Measurements from ENCODE around the gene KCTD16. TPM values are rescaled to one million over a fixed set of nuclear protein-coding genes. Genes with fewer than 3 reads are reported as not detected.

Gene KCTD16
- total RNA-seq, 1 experiment from 2014 or later, result 0.64 TPM

DNA sequence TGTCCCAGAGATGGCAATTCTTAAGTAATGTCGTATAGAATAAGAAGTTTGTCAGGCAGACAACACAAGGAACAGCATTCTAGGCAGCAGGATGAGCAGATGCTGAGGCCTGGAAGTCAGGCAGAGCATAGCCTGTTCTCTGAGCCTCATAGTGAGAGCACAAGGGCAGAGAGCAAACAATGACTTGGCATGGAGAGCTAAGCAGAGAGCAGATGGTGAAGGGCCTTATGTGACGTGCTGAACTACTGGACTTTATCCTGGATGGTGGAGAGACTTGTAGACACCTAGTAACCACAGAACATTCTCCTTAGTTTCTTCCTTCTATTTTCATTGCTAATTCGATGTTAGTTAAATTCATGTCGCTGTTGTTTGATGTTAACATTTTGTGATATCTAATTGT lies 60.1 kb downstream of the KCTD16 start (continued):
- TF ChIP-seq SRF (IDR thresholded peaks at IDR 0.05; ENCODE audit: low read depth) (no peak), CBX3 (IDR thresholded peaks at IDR 0.05; ENCODE audit: low read depth) (no peak), SP1 (IDR thresholded peaks at IDR 0.05; ENCODE audit: low read depth) (no peak), POLR2AphosphoS5 (IDR thresholded peaks at IDR 0.05; ENCODE audit: low read depth, low read length) (no peak)

DNA sequence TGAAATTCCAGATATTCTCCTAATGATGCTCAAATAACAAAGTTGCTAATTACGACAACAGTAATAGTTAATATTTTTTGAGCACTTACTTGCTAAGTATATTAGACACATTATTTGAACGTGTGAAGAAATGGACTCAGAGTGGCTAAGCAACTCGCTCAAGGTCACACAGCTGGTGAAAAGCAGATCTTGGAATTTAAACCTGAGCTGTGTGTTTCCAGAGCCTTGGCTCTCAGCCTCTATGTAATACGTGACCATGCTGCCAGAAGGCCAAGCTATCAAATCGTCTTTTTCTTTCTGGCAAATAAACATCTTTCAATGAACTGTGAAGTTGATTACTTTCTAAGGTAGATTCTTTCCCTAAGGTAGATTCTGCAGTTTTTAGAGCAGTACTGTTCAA lies 61.6 kb downstream of the KCTD16 start:
- ATAC-seq (no peak), DNase-seq (ENCODE audit: low read depth, low spot score) (no peak)
- H3K9me3 ChIP-seq (ENCODE audit: control insufficient read depth in 1 of 2, insufficient read depth in 1 of 2, low read depth in 1 of 2, low read length in 2 of 2), result no peaks in the 10 kb centered on the region
- RAD21 ChIA-PET (ENCODE audit: low non-redundant PET in 1 of 2, low total read pairs in 2 of 2, uncharacterized antibody in 2 of 2, unreplicated experiment in 2 of 2), result no interaction called here
- H3K36me3 ChIP-seq (ENCODE audit: control insufficient read depth in 1 of 2, insufficient read depth in 2 of 2, low read length in 2 of 2), result no peaks in the 10 kb centered on the region
- CTCF ChIA-PET, result no interaction called here
- H3K27me3 ChIP-seq (ENCODE audit: insufficient read depth, low read length), result peaks cover 48% of the 10 kb centered on the region
- no peak overlapping the region for H2AFZ ChIP-seq (ENCODE audit: low read depth, low read length, poor library complexity, severe bottlenecking)
- H3K9me2 ChIP-seq (ENCODE audit: insufficient read depth), result no peaks in the 10 kb centered on the region
- POLR2A ChIA-PET, result no interaction called here
- H3K79me2 ChIP-seq (ENCODE audit: insufficient read depth, low read length), result no peaks in the 10 kb centered on the region
- no peak overlapping the region for H3K4me2 ChIP-seq (ENCODE audit: low read length)
- no peaks in the 10 kb centered on the region; the same call in 1 of the 2 replicates for H4K20me1 ChIP-seq (ENCODE audit: insufficient read depth)
- no peak overlapping the region for H3K9ac ChIP-seq (ENCODE audit: low read length)
- no peaks in the 10 kb centered on the region for H3K4me1 ChIP-seq (ENCODE audit: control insufficient read depth in 1 of 2, insufficient read depth in 2 of 2, low read length in 2 of 2)
- H3K4me3 ChIP-seq (replicated peaks in 1 of 2; ENCODE audit: low read depth in 1 of 2, low read length in 2 of 2), result no peak overlapping the region
- no TSS peak for BruUV-seq (replicated peaks)
- H3K27ac ChIP-seq (ENCODE audit: low read depth, low read length), result no peak overlapping the region
- intact Hi-C loops (cut with micrococcal nuclease), result no loop called here
- TF ChIP-seq, protein P1, sequence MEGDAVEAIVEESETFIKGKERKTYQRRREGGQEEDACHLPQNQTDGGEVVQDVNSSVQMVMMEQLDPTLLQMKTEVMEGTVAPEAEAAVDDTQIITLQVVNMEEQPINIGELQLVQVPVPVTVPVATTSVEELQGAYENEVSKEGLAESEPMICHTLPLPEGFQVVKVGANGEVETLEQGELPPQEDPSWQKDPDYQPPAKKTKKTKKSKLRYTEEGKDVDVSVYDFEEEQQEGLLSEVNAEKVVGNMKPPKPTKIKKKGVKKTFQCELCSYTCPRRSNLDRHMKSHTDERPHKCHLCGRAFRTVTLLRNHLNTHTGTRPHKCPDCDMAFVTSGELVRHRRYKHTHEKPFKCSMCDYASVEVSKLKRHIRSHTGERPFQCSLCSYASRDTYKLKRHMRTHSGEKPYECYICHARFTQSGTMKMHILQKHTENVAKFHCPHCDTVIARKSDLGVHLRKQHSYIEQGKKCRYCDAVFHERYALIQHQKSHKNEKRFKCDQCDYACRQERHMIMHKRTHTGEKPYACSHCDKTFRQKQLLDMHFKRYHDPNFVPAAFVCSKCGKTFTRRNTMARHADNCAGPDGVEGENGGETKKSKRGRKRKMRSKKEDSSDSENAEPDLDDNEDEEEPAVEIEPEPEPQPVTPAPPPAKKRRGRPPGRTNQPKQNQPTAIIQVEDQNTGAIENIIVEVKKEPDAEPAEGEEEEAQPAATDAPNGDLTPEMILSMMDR (IDR thresholded peaks at IDR 0.05 in 2 of 3, conservative IDR thresholded peaks at IDR 0.05 in 1 of 3; ENCODE audit: borderline replicate concordance in 1 of 3, insufficient read depth in 1 of 3, low read depth in 2 of 3, low read length in 2 of 3), result no peak
- TF ChIP-seq POLR2AphosphoS5 (IDR thresholded peaks at IDR 0.05; ENCODE audit: low read depth, low read length) (no peak), FOSL1 (IDR thresholded peaks at IDR 0.05; ENCODE audit: low read depth) (no peak), CBX3 (IDR thresholded peaks at IDR 0.05; ENCODE audit: low read depth) (no peak), ZNF274 (IDR thresholded peaks at IDR 0.05; ENCODE audit: low read depth, low read length) (no peak), SP1 (IDR thresholded peaks at IDR 0.05; ENCODE audit: low read depth) (no peak), EZH2phosphoT487 (IDR thresholded peaks at IDR 0.05; ENCODE audit: borderline replicate concordance) (no peak), JUND (IDR thresholded peaks at IDR 0.05) (no peak), CEBPB (IDR thresholded peaks at IDR 0.05; ENCODE audit: low read depth) (no peak), SIN3A (IDR thresholded peaks at IDR 0.05; ENCODE audit: low read depth) (no peak), EZH2 (IDR thresholded peaks at IDR 0.05) (no peak), ELF1 (IDR thresholded peaks at IDR 0.05; ENCODE audit: borderline replicate concordance, low read depth) (no peak), YY1 (IDR thresholded peaks at IDR 0.05; ENCODE audit: extremely low read depth, insufficient replicate concordance, low read depth, low read length) (no peak), SRF (IDR thresholded peaks at IDR 0.05; ENCODE audit: low read depth) (no peak), RAD21 (IDR thresholded peaks at IDR 0.05; ENCODE audit: low read depth) (no peak)
- TF ChIP-seq, protein P2, sequence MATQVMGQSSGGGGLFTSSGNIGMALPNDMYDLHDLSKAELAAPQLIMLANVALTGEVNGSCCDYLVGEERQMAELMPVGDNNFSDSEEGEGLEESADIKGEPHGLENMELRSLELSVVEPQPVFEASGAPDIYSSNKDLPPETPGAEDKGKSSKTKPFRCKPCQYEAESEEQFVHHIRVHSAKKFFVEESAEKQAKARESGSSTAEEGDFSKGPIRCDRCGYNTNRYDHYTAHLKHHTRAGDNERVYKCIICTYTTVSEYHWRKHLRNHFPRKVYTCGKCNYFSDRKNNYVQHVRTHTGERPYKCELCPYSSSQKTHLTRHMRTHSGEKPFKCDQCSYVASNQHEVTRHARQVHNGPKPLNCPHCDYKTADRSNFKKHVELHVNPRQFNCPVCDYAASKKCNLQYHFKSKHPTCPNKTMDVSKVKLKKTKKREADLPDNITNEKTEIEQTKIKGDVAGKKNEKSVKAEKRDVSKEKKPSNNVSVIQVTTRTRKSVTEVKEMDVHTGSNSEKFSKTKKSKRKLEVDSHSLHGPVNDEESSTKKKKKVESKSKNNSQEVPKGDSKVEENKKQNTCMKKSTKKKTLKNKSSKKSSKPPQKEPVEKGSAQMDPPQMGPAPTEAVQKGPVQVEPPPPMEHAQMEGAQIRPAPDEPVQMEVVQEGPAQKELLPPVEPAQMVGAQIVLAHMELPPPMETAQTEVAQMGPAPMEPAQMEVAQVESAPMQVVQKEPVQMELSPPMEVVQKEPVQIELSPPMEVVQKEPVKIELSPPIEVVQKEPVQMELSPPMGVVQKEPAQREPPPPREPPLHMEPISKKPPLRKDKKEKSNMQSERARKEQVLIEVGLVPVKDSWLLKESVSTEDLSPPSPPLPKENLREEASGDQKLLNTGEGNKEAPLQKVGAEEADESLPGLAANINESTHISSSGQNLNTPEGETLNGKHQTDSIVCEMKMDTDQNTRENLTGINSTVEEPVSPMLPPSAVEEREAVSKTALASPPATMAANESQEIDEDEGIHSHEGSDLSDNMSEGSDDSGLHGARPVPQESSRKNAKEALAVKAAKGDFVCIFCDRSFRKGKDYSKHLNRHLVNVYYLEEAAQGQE (IDR thresholded peaks at IDR 0.05; ENCODE audit: low read depth), result no peak
- TF ChIP-seq, protein P3, sequence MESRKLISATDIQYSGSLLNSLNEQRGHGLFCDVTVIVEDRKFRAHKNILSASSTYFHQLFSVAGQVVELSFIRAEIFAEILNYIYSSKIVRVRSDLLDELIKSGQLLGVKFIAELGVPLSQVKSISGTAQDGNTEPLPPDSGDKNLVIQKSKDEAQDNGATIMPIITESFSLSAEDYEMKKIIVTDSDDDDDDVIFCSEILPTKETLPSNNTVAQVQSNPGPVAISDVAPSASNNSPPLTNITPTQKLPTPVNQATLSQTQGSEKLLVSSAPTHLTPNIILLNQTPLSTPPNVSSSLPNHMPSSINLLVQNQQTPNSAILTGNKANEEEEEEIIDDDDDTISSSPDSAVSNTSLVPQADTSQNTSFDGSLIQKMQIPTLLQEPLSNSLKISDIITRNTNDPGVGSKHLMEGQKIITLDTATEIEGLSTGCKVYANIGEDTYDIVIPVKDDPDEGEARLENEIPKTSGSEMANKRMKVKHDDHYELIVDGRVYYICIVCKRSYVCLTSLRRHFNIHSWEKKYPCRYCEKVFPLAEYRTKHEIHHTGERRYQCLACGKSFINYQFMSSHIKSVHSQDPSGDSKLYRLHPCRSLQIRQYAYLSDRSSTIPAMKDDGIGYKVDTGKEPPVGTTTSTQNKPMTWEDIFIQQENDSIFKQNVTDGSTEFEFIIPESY (IDR thresholded peaks at IDR 0.05; ENCODE audit: extremely low read depth, insufficient replicate concordance, low read length), result no peak
- TF ChIP-seq, protein P4, sequence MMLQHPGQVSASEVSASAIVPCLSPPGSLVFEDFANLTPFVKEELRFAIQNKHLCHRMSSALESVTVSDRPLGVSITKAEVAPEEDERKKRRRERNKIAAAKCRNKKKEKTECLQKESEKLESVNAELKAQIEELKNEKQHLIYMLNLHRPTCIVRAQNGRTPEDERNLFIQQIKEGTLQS (IDR thresholded peaks at IDR 0.05), result no peak
- TF ChIP-seq, protein P5, sequence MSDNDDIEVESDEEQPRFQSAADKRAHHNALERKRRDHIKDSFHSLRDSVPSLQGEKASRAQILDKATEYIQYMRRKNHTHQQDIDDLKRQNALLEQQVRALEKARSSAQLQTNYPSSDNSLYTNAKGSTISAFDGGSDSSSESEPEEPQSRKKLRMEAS (IDR thresholded peaks at IDR 0.05), result no peak

All from HCT116 (cell line).